B cell (primary cell): ENCODE results near the gene CAMTA1. TPM values are rescaled to one million over a fixed set of nuclear protein-coding genes. Genes with fewer than 3 reads are reported as not detected.

Source experiments
- ATAC-seq: fragments of 200-7000 bp; cut with Tn5 transposase; one replicate; pipeline ENCODE4 v1.10.0; 2021; ENCODE audit warnings: low read depth, mild to moderate bottlenecking, moderate number of reproducible peaks, moderate library complexity
- CTCF ChIA-PET: fragments of 350-600 bp; sonication (Branson Sonifier 250); formaldehyde crosslinking; loops from one replicate; lab custom pipeline; 2021; ENCODE audit warnings: antibody characterized with exemption, inconsistent platforms; lab: Charles Lee
- POLR2A ChIA-PET: fragments of 350-600 bp; sonication (Branson Sonifier 250); formaldehyde crosslinking; loops from one replicate; lab custom pipeline; 2021; ENCODE audit warnings: antibody characterized with exemption; lab: Charles Lee
- DNase-seq: peaks from one replicate; pipeline ENCODE4 v3.0.0; 2013
- H2AFZ ChIP-seq: 2 replicates; pipeline ENCODE4 v1.6.1; 2012; ENCODE audit warnings: mild to moderate bottlenecking, low read depth, low read length; ENCODE audit not compliant: insufficient read depth, poor library complexity, severe bottlenecking
- H3K27ac ChIP-seq, 2 donors: 1 replicate in 1 of 2; 2 replicates in 1 of 2; pipeline ENCODE4 v1.5.1; 2012 to 2013; ENCODE audit warnings: low read length in 2 of 2, mild to moderate bottlenecking in 2 of 2, moderate library complexity in 1 of 2
- H3K27me3 ChIP-seq, 4 experiments: fragments of 200-600 bp in 1 of 4; sonication (generic) in 1 of 4; replicated peaks in 1 of 4; 1 replicate in 2 of 4; 2 replicates in 2 of 4; pipeline versions ENCODE4 v1.6.1 to v1.7.0; 2013 to 2016; ENCODE audit warnings: low read length in 3 of 4, mild to moderate bottlenecking in 2 of 4, mixed read lengths in 1 of 4, moderate library complexity in 1 of 4; ENCODE audit not compliant: insufficient read depth in 4 of 4, control insufficient read depth in 3 of 4; ENCODE audit errors: control extremely low read depth in 1 of 4
- H3K36me3 ChIP-seq, 2 experiments: replicated peaks in 1 of 2; 1 replicate in 1 of 2; 2 replicates in 1 of 2; pipeline versions ENCODE4 v1.6.1 to v1.7.1; 2013; ENCODE audit warnings: low read length in 1 of 2; ENCODE audit not compliant: insufficient read depth in 2 of 2, control insufficient read depth in 1 of 2; ENCODE audit errors: control extremely low read depth in 1 of 2, extremely low read depth in 1 of 2
- H3K4me1 ChIP-seq, 2 donors: fragments of 200-600 bp in 1 of 2; sonication (generic) in 1 of 2; 1 replicate in 1 of 2; 2 replicates in 1 of 2; pipeline versions ENCODE4 v1.5.1 to v1.6.1; 2013 to 2017; ENCODE audit warnings: low read length in 2 of 2; ENCODE audit not compliant: control insufficient read depth in 2 of 2, insufficient read depth in 2 of 2
- H3K4me2 ChIP-seq: replicated peaks from 2 replicates; pipeline ENCODE3; 2012; ENCODE audit warnings: mild to moderate bottlenecking, low read depth, low read length; ENCODE audit not compliant: poor library complexity, severe bottlenecking
- H3K4me3 ChIP-seq, 5 experiments: fragments of 200-600 bp in 1 of 5; sonication (generic) in 1 of 5; 1 replicate in 3 of 5; 2 replicates in 2 of 5; pipeline versions ENCODE4 v1.5.1 to v1.7.0; 2011 to 2016; ENCODE audit warnings: low read length in 4 of 5, mild to moderate bottlenecking in 4 of 5, low read depth in 2 of 5, control low read depth in 1 of 5, moderate library complexity in 1 of 5; ENCODE audit not compliant: insufficient read depth in 1 of 5; ENCODE audit errors: control extremely low read depth in 1 of 5, extremely low read depth in 1 of 5
- H3K79me2 ChIP-seq: fragments of 200-600 bp; sonication (generic); one replicate; pipeline ENCODE4 v1.6.0; 2016; ENCODE audit warnings: low read length; ENCODE audit not compliant: control insufficient read depth, insufficient read depth
- H3K9ac ChIP-seq: fragments of 200-600 bp; sonication (generic); 2 replicates; pipeline ENCODE4 v1.6.1; 2017; ENCODE audit warnings: mild to moderate bottlenecking, low read length, moderate library complexity
- H3K9me3 ChIP-seq, 3 donors: one replicate each; pipeline versions ENCODE4 v1.6.1 to v1.7.1; 2013; ENCODE audit warnings: low read length in 2 of 3; ENCODE audit not compliant: control insufficient read depth in 2 of 3, insufficient read depth in 1 of 3; ENCODE audit errors: control extremely low read depth in 1 of 3
- H4K20me1 ChIP-seq: 2 replicates; pipeline ENCODE4 v1.6.0; 2012; ENCODE audit warnings: mild to moderate bottlenecking, low read length; ENCODE audit not compliant: insufficient read depth, control insufficient read depth, poor library complexity, severe bottlenecking
- H3K27ac Mint-ChIP-seq: one replicate; pipeline ENCODE4 v1.8.0; 2021; ENCODE audit warnings: mixed read lengths
- H3K27me3 Mint-ChIP-seq: one replicate; pipeline ENCODE4 v1.8.0; 2021; ENCODE audit warnings: mixed read lengths
- H3K4me1 Mint-ChIP-seq: one replicate; pipeline ENCODE4 v1.8.0; 2021; ENCODE audit warnings: mixed read lengths
- H3K4me3 Mint-ChIP-seq: one replicate; pipeline ENCODE4 v1.8.0; 2021; ENCODE audit warnings: mixed read lengths
- H3K9me3 Mint-ChIP-seq: one replicate; pipeline ENCODE4 v1.8.0; 2022; ENCODE audit warnings: mixed read lengths; ENCODE audit not compliant: insufficient read depth
- EZH2 ChIP-seq: IDR thresholded peaks from 2 replicates; pipeline ENCODE4 v1.6.1; 2012; ENCODE audit warnings: borderline replicate concordance, low read depth, mild to moderate bottlenecking, moderate library complexity, low read length; ENCODE audit not compliant: insufficient read depth, poor library complexity, severe bottlenecking
- WGBS: methylation state at CpG from one replicate; pipeline ENCODE4 v1.1.5; 2013; ENCODE audit warnings: missing lambda C conversion rate; ENCODE audit not compliant: insufficient coverage; 5-methylcytosine and 5-hydroxymethylcytosine counted together
- intact Hi-C: fragments of 100-400 bp; cut with micrococcal nuclease; formaldehyde crosslinking; loops from one replicate; pipeline ENCODE4 v1.10.0; 2022
- polyA plus RNA-seq: library from polyadenylated mRNA; depleted of rRNA; stranded (reverse); fragments of >200 nt; gene quantifications from 2 replicates; pipeline ENCODE4 v1.2.3, GENCODE V29; 2012
- total RNA-seq, 2 donors: library from RNA; stranded (reverse); fragments of 120-200 nt in 1 of 2; gene quantifications; 1 replicate in 1 of 2; 2 replicates in 1 of 2; pipeline versions ENCODE4 v1.2.3 to v1.2.4, GENCODE V29; 2013 to 2022
- TF ChIP-seq, protein P1 (sequence below): fragments of 200-600 bp; IDR thresholded peaks from one replicate; pipeline ENCODE4 v1.8.0; 2022; ENCODE audit warnings: antibody characterized with exemption, mild to moderate bottlenecking

The CAMTA1 gene
- total and polyA plus RNA-seq, 2 donors (not counting 1 experiment from before 2014, with no cell fraction given): 42.2 to 45.7 TPM

DNA sequence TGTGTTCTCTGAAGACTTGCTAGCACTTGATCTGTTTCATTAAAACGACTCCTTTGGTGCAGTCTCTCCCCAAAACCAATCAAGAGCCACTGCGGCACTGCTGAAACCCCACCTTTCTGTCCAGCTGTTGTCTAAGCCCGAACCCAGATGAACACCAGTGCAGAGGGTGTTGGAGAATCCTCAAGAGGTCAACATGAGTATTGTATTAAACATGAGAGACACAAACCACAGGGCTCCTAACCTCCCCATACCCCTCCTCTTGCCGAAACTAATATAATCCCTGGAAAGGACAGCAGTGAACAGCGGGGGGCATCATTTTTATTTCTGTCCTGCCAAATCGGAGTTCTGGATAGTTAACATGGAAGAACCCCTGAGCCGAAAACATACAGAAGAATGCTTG is 333.9 kb downstream of the CAMTA1 start:
- no peak overlapping the region for H3K4me3 Mint-ChIP-seq
- Histone ChIP-seq H4K20me1 (no peaks in the 10 kb centered on the region), H3K27me3 (no peaks in the 10 kb centered on the region), H3K79me2 (no peaks in the 10 kb centered on the region), H3K4me1 (no peaks in the 10 kb centered on the region), H3K27ac (no peak overlapping the region), H3K9ac (no peak overlapping the region), H3K4me3 (no peak overlapping the region), H3K36me3 (no peaks in the 10 kb centered on the region), H2AFZ (no peak overlapping the region), H3K4me2 (no peak overlapping the region), H3K9me3 (peaks cover 0 to 9% (median 0%) of the 10 kb centered on the region in 3 donors)
- H3K4me1 Mint-ChIP-seq: no peaks in the 10 kb centered on the region
- H3K9me3 Mint-ChIP-seq: peaks cover 4% of the 10 kb centered on the region
- no peak for DNase-seq
- TF ChIP-seq, protein P1, sequence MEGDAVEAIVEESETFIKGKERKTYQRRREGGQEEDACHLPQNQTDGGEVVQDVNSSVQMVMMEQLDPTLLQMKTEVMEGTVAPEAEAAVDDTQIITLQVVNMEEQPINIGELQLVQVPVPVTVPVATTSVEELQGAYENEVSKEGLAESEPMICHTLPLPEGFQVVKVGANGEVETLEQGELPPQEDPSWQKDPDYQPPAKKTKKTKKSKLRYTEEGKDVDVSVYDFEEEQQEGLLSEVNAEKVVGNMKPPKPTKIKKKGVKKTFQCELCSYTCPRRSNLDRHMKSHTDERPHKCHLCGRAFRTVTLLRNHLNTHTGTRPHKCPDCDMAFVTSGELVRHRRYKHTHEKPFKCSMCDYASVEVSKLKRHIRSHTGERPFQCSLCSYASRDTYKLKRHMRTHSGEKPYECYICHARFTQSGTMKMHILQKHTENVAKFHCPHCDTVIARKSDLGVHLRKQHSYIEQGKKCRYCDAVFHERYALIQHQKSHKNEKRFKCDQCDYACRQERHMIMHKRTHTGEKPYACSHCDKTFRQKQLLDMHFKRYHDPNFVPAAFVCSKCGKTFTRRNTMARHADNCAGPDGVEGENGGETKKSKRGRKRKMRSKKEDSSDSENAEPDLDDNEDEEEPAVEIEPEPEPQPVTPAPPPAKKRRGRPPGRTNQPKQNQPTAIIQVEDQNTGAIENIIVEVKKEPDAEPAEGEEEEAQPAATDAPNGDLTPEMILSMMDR: no peak
- TF ChIP-seq EZH2: no peak
- POLR2A ChIA-PET: no interaction called here
- no peaks in the 10 kb centered on the region for H3K27me3 Mint-ChIP-seq
- intact Hi-C loops: no loop called here
- H3K27ac Mint-ChIP-seq: no peak overlapping the region
- 83% methylated on average over 4 of the region's 7 CpGs for WGBS
- ATAC-seq: no peak
- CTCF ChIA-PET: no interaction called here

- TF ChIP-seq, protein P1: no peak
- no peak for TF ChIP-seq EZH2
- H3K36me3 ChIP-seq: no peaks in the 10 kb centered on the region
- no peaks in the 10 kb centered on the region for H3K79me2 ChIP-seq
- peaks cover 0 to 5% (median 0%) of the 10 kb centered on the region in 3 donors for H3K9me3 ChIP-seq
- H3K27ac ChIP-seq: no peak overlapping the region
- peaks cover under 1% of the 10 kb centered on the region for H3K9me3 Mint-ChIP-seq
- POLR2A ChIA-PET: no interaction called here
- intact Hi-C loops: no loop called here
- no peak overlapping the region for H3K4me2 ChIP-seq
- H3K4me3 ChIP-seq: no peak overlapping the region
- ATAC-seq: no peak
- H3K4me1 ChIP-seq: no peaks in the 10 kb centered on the region
- no peak overlapping the region for H2AFZ ChIP-seq
- 78% methylated on average over 3 of the region's 6 CpGs for WGBS
- DNase-seq: no peak
- no peaks in the 10 kb centered on the region for H3K4me1 Mint-ChIP-seq
- no peaks in the 10 kb centered on the region for H4K20me1 ChIP-seq
- no peak overlapping the region for H3K9ac ChIP-seq
- CTCF ChIA-PET: no interaction called here
- no peak overlapping the region for H3K4me3 Mint-ChIP-seq
- no peak overlapping the region for H3K27ac Mint-ChIP-seq
- H3K27me3 Mint-ChIP-seq: no peaks in the 10 kb centered on the region
- no peaks in the 10 kb centered on the region for H3K27me3 ChIP-seq
Observed at GRCh38 chr1:7120863-7121621, 335.8 kb downstream of the CAMTA1 start.
